ENCODE results near the gene CCT4. TPM values are rescaled to one million over a fixed set of nuclear protein-coding genes. Genes with fewer than 3 reads are reported as not detected.
"Not testable (repeated sequence)": the region's sequence is repeated elsewhere in the genome, so short reads cannot be mapped to it uniquely, and the experiment has no call there.

CCT4 gene
- total RNA-seq, 1 donor from 2014 or later, result 78.9 TPM

DNA sequence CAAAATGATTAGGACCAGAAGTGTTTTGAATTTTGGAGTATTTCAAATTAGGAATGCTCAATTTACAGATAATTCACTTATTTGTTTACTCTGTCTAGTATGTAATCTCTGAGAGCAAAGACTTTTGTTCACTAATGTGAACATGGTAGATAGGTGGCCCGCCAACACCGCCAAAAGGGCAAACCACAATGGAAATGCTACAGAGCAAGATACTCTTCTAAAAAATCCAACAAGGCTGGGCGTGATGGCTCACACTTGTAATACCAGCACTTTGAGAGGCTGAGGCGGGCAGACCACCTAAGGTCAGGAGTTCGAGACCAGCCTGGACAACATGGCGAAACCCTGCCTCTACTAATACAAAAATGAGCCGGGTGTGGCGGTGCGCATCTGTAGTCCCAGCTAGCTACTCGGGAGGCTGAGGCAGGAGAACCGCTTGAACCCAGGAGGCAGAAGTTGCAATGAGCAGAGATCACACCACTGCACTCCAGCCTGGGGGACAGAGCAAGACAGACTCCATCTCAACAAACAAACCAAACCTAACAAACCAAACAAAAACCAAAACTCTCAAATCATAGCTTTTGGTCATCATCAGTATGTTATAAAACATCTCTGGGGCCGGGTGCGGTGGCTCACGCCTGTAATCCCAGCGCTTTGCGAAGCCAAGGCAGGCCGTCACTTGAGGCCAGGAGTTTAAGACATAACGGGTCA lies 2.4 kb downstream of the CCT4 start:
- ATAC-seq (no peak), DNase-seq (ENCODE audit: low spot score) (no peak)
- intact Hi-C loops (cut with DNase I), result no loop called here

DNA sequence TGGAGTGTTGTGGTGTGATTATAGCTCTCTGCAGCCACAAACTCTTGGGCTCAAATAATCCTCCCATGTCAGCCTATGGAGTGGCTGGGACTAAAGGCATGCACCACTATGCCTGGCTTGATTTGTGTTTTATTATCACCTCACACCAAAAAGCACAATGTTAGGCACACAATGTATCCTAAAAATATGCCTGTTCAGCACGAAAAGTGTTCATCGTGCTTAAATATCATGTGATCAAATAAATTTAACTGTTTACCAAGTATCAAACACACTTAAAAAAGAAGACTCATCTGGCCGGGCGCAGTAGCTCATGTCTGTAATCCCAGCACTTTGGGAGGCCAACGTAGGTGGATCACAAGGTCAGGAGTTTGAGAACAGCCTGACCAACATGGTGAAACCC lies 5.6 kb downstream of the CCT4 start:
- ATAC-seq, result no peak
- intact Hi-C loops (cut with DNase I), result no loop called here
- no peak for DNase-seq (ENCODE audit: low spot score)

DNA sequence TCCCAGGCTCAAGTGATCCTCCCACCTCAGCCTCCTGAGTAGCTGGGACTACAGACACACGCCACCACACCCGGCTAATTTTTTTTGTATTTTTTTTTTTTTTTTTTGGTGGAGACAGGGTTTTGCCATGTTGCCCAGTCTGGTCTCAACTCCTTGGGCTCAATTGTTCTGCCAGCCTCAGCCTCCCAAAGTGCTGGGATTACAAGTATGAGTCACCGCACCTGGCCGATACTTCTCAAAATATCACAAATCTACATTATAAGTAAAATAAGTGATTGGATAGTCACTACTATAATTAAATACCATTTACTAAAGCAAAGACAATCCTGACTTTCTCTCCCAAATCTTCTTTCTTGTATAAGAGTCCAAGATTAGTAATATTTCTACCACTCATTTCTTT lies 9.1 kb downstream of the CCT4 start:
- DNase-seq (ENCODE audit: low spot score); ATAC-seq; intact Hi-C loops (cut with DNase I): not testable (repeated sequence)

DNA sequence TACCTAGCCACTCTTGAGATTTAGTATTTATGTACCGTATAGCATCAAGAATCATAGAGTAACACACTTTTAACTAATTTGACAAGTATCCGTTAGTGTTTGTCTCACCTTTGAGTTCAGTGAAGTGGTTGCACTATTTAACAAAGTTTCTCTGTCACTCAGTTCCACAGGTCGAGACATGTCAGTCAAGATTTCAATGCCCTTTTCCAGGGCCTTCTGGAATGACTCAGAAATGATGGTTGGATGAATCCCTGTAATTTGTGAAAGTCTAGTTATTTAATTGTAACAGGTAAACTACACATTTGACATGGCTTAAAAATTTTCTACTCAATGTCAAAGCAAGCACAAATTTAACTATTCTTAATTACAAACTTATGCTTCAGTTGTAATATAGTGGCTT lies 9.7 kb downstream of the CCT4 start:
- no peak for ATAC-seq
- no peak for DNase-seq (ENCODE audit: low spot score)
- intact Hi-C loops (cut with DNase I), result no loop called here

DNA sequence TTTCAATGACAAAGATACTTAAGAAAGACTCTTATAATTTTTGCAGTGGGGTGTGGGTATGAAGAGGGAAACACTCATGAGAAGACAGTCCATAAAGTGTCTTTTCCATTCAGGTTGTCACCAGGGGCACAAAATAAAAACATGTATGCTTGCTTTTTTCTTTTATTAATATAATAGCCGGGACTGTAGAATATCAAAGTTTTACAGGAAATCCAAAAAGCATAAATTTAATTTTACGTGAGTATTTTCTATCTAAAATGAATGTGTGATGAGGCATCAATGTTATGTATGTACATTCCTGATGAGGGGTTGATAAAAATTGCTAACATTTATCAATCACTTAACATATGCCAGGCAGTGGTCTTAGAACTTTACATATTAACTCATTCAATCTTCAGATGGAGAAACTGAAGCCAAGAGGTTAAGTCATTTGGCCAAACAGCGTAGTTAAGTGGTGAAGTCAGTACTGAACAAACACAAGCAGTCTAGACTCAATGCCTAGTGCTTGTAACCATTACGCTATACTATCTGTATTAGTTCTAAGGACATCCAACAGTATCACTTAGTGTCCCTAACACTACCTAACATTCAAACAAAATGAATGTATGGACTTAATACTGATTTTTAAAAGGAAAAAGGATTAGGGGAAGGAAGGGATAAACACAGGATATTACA lies 10.7 kb downstream of the CCT4 start:
- ATAC-seq, result no peak
- DNase-seq (ENCODE audit: low spot score), result no peak
- intact Hi-C loops (cut with DNase I), result no loop called here

DNA sequence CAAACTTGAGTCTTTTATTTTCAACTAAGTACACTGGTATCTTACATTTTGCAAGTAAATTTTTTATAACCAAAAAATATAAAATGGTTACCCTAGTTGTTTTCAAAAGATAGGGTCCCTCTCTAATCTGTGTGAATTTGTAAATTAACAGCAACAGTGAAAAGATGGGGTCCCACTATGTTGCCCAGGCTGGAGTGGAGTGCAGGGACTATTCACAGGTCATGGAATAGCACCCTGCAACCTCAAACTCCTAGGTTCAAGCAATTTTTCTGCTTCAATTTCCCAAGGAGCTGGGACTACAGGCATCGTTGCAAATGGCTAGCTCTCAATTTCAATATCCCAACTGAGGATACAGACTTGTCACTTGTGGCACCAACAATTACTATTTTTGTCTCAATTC lies 12.1 kb downstream of the CCT4 start:
- intact Hi-C loops (cut with DNase I), result no loop called here
- no peak for DNase-seq (ENCODE audit: low spot score)
- ATAC-seq, result no peak

DNA sequence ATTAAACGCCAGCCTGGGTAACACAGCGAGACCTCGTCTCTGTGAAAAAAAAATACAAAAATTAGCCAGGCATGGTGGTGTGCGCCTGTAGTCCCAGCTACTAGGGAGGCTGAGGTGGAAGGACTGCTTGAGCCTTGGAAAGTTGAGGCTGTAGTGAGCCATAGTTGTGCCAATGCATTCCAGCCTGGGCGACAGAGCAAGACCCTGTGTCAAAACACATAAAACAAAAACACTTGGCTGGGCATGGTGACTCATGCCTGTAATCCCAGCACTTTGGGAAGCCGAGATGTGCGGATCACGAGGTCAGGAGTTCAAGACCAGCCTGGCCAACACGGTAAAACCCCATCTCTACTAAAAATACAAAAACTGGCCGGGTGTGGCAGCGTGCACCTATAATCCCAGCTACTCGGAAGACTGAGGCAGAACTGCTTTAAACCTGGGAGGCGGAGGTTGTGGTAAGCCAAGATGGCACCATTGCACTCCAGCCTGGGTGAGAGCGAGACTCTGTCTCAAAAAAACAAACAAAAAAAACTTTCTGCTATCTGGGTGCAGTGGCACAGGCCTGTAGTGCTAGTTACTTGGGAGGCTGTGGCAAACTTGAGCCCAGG lies 21.9 kb downstream of the CCT4 start:
- DNase-seq (ENCODE audit: low spot score); intact Hi-C loops (cut with DNase I); ATAC-seq: not testable (repeated sequence)

DNA sequence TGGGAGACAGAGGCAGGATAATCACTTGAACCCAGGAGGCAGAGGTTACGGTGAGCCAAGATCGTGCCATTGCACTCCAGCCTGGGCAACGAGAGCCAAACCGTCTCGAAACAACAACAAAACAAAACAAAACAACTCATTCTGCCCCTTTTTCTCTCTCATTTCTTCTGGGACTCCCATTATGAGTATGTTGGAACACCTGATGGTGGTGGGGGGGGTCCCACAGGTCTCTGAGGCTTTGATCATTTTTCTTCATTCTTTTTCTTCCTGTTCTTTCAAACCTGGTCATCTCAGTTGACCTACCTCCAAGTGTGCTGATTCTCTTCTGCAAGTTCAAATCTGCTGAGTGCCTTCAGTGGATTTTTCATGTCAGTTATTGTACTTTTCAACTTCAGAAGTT lies 26.4 kb downstream of the CCT4 start:
- ATAC-seq, result no peak
- intact Hi-C loops (cut with DNase I), result no loop called here
- no peak for DNase-seq (ENCODE audit: low spot score)

DNA sequence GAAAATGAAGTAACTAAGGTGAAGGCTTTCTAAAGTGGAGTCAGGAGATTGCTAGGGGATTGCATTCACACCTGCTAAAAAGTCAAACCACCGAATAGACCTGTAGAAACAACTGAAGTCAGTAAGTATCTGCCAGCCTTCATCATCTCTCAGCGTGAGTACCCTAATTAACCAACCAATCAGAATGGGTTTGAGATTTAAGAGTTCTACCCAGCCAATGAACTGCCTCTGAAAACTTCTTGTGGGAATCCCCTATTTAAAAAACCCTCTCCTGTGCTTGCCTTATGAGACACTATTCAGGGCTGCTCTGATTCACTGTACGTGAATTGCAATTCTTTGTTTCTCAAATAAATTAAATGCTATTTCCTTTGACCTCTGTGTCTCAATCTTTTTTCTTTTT lies 31.2 kb downstream of the CCT4 start:
- intact Hi-C loops (cut with DNase I), result no loop called here
- ATAC-seq (no peak), DNase-seq (ENCODE audit: low spot score) (no peak)

DNA sequence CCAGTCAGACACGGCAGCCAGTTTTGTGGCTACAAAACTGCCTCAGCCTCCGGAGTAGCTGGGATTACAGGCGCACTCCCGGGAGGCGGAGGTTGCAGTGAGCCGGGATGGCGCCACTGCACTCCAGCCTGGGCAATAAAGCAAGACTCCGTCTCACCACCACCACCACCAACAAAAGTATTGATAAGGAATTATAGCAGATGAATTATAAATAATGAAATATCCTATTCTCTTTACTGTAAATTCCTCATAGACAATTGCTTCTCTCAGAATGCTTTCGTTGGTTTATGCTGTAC lies 33.2 kb downstream of the CCT4 start:
- intact Hi-C loops (cut with DNase I), result no loop called here
- no peak for ATAC-seq
- DNase-seq (ENCODE audit: low spot score), result no peak

DNA sequence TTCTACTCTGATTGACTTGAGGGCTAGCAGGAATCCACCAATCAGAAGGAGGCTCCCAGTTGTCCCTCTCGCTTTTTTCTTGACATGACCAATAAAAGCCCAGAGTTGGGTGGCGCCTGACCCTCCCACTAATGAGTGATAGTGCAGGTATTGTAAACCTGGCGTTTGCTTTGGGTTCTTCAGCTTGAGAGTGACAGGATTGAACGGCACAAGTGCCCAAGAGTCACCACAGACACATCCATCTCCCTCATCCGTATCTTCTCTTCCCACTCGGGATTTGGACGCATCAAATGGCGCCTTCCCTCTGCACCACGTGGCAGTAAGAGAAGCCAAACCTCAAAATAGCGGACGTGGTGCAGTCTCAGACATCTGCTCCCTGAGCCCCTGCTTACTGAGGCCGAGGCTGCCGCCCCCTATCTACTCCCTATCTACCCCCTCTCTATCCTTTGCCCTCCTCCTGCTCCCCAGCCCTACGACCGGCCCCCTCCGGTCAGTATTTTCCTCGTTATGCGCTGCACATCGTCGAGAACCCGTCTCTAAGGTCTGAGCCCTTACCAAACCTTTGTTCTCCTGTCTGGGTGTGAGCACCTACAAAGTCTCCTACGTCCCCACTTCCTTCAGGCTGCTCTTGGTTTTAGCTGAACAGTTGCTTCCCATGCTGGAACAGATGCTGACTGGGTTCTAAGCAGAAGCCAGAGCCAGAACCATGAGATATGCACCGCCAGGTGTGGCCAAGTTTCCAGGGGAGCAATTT lies 33.7 kb downstream of the CCT4 start:
- ATAC-seq, result peak; percentile 96
- intact Hi-C loops (cut with DNase I), result no loop called here
- peak; percentile 88 for DNase-seq (ENCODE audit: low spot score)

DNA sequence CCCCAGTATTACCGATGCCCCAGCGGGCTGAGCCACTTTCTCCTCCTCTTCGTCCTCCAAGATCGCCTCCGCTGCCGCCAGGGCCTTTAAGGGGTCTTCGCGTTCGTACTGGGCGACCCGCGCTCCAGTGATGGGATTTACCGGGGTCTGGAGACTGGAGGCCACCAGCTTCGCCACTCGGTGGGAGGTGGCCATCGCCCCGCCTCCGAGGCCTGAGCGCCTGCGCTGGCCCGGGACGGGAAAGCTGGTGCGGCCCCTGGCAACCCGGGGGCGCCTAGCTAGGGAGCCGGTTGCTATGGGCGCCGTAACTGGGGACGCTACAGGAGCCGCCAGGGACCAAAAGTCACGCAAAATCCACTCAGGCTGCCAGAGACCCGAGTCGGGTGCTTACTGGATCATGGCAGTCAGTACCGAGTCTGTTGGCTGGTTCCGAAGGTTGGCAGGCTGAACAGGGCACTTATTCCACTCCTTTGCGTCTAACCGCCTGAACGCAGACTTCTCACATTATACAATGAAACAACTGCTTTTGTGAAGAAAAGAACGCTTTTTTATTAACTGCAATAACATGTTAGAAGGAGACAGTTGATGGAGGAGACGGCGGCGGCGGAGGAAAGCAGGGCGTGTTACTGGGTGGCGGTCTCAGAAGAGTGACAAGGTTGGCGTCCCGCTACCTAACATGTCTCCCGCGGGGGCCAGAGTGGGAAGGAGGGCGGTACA lies 34.5 kb downstream of the CCT4 start, which contains the start of gene FAM161A:
TSS of gene FAM161A (minus strand) at position 214 of the 717 bp plus-strand sequence. CDS start at position 195, 19 bp downstream.
- peak; percentile 93 for DNase-seq (ENCODE audit: low spot score)
- peak; percentile 99 for ATAC-seq
- intact Hi-C loops (cut with DNase I), result no loop called here

DNA sequence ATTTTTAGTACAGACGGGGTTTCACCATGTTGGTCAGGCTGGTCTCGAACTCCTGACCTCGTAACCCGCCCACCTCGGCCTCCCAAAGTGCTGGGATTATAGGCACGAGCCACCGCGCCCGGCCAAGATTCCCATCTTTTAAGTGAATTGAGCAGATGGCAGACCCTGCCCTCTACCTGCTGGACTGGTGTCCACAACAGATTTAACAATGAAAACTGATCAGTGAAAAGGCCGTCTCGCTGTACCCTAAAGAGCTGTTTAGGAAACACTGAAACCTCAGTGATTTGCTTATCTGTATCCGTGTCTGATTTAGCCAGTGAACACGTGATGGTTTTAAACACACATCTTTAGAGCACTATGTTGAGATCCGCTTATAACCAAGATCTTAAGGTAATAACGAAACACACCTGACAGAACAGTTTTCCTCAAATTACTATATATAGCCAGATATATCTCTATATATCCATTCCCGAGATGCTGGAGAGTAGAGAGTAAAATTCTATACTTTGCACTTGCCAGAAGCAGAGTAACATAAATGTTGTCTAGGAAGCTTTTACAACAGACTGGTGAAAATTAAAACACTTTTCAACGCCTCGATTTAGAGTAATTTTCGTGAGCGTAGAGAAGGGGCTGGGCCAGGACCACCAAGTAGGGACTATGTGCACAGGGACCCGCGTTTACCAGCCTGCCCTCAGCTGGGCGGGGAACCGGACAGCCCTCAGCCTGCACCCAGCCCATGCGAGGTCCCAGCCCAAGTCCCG lies 35.2 kb downstream of the CCT4 start:
- ATAC-seq, result peak; percentile 88
- intact Hi-C loops (cut with DNase I), result no loop called here
- DNase-seq (ENCODE audit: low spot score), result no peak

DNA sequence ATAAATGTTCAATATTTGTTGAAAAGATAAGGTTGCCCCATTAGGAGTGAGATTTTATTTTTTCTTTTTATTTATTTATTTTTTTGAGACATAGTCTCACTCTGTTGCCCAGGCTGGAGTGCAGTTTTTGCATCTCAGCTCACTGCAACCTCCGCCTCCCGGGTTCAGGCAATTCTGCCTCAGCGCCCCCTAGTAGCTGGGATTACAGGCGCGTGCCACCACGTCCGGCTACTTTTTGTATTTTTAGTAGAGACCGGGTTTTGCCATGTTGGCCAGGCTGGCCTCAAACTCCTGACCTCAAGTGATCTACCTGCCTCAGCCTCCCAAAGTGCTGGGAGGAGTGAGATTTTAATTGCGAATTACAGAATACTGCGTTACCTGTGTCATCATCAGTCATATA lies 37.2 kb downstream of the CCT4 start:
- ATAC-seq; intact Hi-C loops (cut with DNase I); DNase-seq (ENCODE audit: low spot score): not testable (repeated sequence)

DNA sequence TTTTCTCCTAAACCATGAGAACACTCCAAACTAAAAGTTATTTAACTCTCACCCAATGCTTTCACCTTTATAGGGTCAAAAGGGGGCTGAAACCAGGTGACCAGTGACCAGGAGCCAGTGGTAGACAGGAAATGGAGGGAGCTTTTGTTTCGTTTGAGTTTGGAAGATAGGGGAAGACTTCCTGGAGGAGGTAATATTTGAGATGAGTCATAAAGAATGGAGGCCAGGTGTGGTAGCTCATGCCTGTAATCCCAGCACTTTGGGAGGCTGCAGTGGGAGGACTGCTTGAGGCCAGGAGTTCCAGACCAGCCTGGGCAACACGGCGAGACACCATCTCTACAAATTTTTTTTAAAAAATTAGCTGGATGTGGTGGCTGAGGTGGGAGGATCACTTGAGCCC lies 43.1 kb downstream of the CCT4 start:
- DNase-seq (ENCODE audit: low spot score), result no peak
- ATAC-seq, result no peak
- intact Hi-C loops (cut with DNase I), result no loop called here

DNA sequence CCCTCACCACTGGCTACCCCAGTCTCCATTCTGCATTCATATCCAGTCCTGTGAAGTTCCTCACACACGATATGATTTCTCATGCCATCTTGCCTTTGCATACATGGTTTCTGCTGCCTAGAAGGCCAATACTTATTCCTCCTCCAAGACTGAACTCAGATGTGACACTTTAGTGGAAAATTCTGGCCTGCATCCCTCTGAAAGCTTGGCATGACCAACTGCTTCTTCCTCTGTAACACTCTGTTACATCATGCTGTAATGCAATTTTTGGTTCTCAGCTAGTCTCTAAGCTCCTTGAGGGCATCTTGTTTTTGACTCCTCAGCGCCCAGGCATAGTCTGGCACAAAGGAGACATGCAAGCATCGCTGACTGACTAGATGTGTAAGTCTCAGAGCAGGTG lies 47.2 kb downstream of the CCT4 start:
- no peak for ATAC-seq
- no peak for DNase-seq (ENCODE audit: low spot score)
- intact Hi-C loops (cut with DNase I), result no loop called here

DNA sequence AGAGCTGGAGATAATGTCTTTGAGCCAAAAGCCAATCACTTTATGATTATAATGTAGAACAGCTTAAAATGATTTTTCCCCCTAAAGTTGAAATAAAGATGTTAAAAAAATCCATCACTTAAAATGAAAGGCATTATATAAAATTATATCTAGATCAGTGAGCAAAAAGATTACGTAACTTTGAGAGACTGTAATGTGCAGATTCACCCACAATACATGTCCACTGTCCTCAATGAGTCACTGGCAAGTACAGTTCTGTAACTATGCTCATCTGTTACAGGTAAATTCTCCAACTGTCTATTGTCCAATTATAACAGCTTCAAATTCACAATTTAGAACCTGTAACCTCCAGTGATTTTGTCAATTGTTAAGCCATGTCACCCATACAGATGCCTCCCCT lies 53.6 kb downstream of the CCT4 start:
- intact Hi-C loops (cut with DNase I), result no loop called here
- no peak for ATAC-seq
- no peak for DNase-seq (ENCODE audit: low spot score)

DNA sequence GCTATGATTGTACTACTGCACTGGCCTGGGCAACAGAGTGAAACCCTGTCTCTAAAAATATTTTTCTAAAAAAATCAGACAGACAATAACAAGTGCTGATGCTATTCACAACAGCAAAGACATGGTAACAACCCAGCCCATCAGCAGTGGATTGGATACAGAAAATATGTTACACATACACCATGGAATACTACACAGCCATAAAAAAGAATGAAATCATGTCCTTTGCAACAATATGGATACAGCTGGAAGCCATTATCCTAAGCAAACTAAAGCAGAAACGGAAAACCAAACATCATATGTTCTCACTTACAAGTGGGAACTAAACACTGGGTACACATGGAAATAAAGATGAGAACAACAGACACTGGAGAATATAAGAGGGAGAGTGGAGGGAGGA lies 54.5 kb downstream of the CCT4 start:
- intact Hi-C loops (cut with DNase I), result no loop called here
- no peak for ATAC-seq
- no peak for DNase-seq (ENCODE audit: low spot score)

All from sciatic nerve (tissue), 2 donors.